SK-MEL-5 (cell line): ENCODE measurements around the gene GJA5. TPM values are rescaled to one million over a fixed set of nuclear protein-coding genes. Genes with fewer than 3 reads are reported as not detected.
A peak's percentile ranks its signal among the peaks of the same experiment; 100 is the strongest.

ENCODE experiments used
- DNase-seq: peaks from one replicate; pipeline ENCODE4 v3.0.0-alpha.2; 2016; ENCODE audit warnings: low read depth, low spot score
- in situ Hi-C: cut with HindIII; loops from 2 replicates; pipeline ENCODE4 v1.10.0; 2016; ENCODE audit warnings: low sequenced_read_pairs, high pct_unique_total_duplicates, low pct_unique_long_range_greater_than_20kb
- total RNA-seq: library from RNA; depleted of rRNA; stranded (reverse); fragments of >200 nt; shearing (Covaris generic); gene quantifications from 2 replicates; pipeline ENCODE4 v1.2.3, GENCODE V29; 2014

The GJA5 gene
- total RNA-seq, 1 experiment from 2014 or later = not detected

GRCh38 chr1:147771226-147772125 lies 11.1 kb upstream of the GJA5 start:
- in situ Hi-C loops = no loop called here
- DNase-seq = no peak

- in situ Hi-C loops = no loop called here
- DNase-seq = no peak
These were observed 8.7 kb upstream of the GJA5 start for GRCh38 chr1:147769106-147769505.

- in situ Hi-C loops = no loop called here
- DNase-seq = no peak
These were observed 8.2 kb upstream of the GJA5 start for GRCh38 chr1:147768582-147768981.

- in situ Hi-C loops = no loop called here
- DNase-seq = no peak
These were observed 7.7 kb upstream of the GJA5 start for GRCh38 chr1:147768101-147768500.

GRCh38 chr1:147762233-147763024 lies 2.0 kb upstream of the GJA5 start:
- in situ Hi-C loops = no loop called here
- DNase-seq = no peak

GRCh38 chr1:147758379-147759100 lies 1.9 kb downstream of the GJA5 start:
- in situ Hi-C loops = no loop called here
- no peak for DNase-seq

GRCh38 chr1:147757015-147757990 lies 3.1 kb downstream of the GJA5 start:
- DNase-seq = peak; percentile 62
- in situ Hi-C loops = no loop called here

GRCh38 chr1:147756341-147756740 lies 4.1 kb downstream of the GJA5 start:
- no peak for DNase-seq
- in situ Hi-C loops = no loop called here

GRCh38 chr1:147754661-147755060 lies 5.7 kb downstream of the GJA5 start:
- in situ Hi-C loops = no loop called here
- DNase-seq = no peak

- no peak for DNase-seq
- in situ Hi-C loops = no loop called here
These were observed 7.3 kb downstream of the GJA5 start for GRCh38 chr1:147753081-147753480.

GRCh38 chr1:147752511-147752910 lies 7.9 kb downstream of the GJA5 start:
- in situ Hi-C loops = no loop called here
- no peak for DNase-seq

- no peak for DNase-seq
- in situ Hi-C loops = no loop called here
These were observed 9.1 kb downstream of the GJA5 start for GRCh38 chr1:147751346-147751745.

GRCh38 chr1:147750618-147751217 lies 9.7 kb downstream of the GJA5 start:
- DNase-seq = no peak
- in situ Hi-C loops = no loop called here

GRCh38 chr1:147749792-147750191 lies 10.6 kb downstream of the GJA5 start:
- no peak for DNase-seq
- in situ Hi-C loops = no loop called here

GRCh38 chr1:147748676-147749350 lies 11.6 kb downstream of the GJA5 start:
- no peak for DNase-seq
- in situ Hi-C loops = no loop called here

- in situ Hi-C loops = no loop called here
- no peak for DNase-seq
These were observed 12.4 kb downstream of the GJA5 start for GRCh38 chr1:147747966-147748365.
